ENCODE results near the gene CAAP1. TPM values are rescaled to one million over a fixed set of nuclear protein-coding genes. Genes with fewer than 3 reads are reported as not detected.

The CAAP1 gene
- polyA plus RNA-seq, 3 donors: 4.0 to 9.1 (median 8.7) TPM

GRCh38 chr9:26888271-26888670 is 4.3 kb downstream of the CAAP1 start:
- no peak for TF ChIP-seq CTCF (IDR thresholded peaks at IDR 0.05)
- intact Hi-C loops (cut with micrococcal nuclease): no loop called here
- H3K9me3 Mint-ChIP-seq: peaks cover 0 to 4% (median 0%) of the 10 kb centered on the region in 7 donors
- no peak overlapping the region for H3K9ac ChIP-seq (ENCODE audit: insufficient read depth, low read length, poor library complexity, severe bottlenecking)
- peaks cover 15 to 26% of the 10 kb centered on the region in 2 donors for H3K36me3 Mint-ChIP-seq
- no peak overlapping the region for H3K4me3 Mint-ChIP-seq
- no peaks in the 10 kb centered on the region for H4K20me1 ChIP-seq (ENCODE audit: insufficient read depth, low read length)
- H3K27ac Mint-ChIP-seq: peak overlapping the region in 1 of 7 donors; percentile 3
- no peak overlapping the region for H3K4me3 ChIP-seq (replicated peaks in 1 of 3; ENCODE audit: low read depth in 2 of 3, low read length in 3 of 3)
- H3K36me3 ChIP-seq (replicated peaks in 1 of 2; ENCODE audit: control insufficient read depth in 1 of 2, insufficient read depth in 2 of 2, low read length in 2 of 2): peaks cover 16 to 35% of the 10 kb centered on the region in 2 donors
- peaks cover 0 to 3% (median 0%) of the 10 kb centered on the region in 3 donors for H3K27me3 Mint-ChIP-seq (ENCODE audit: low read depth in 3 of 3)
- H3K79me2 ChIP-seq (ENCODE audit: insufficient read depth, low read length): peaks cover 59% of the 10 kb centered on the region
- no peaks in the 10 kb centered on the region for H3K9me3 ChIP-seq (replicated peaks in 1 of 2; ENCODE audit: control insufficient read depth in 1 of 2, insufficient read depth in 1 of 2, low read length in 2 of 2)
- peaks cover 24% of the 10 kb centered on the region for H3K4me1 Mint-ChIP-seq
- DNase-seq: no peak
- WGBS (ENCODE audit: insufficient coverage): 100% methylated on average over 1 of the region's 1 CpG
- no peak overlapping the region for H3K27ac ChIP-seq (ENCODE audit: low read depth in 1 of 2, low read length in 2 of 2)
- no peaks in the 10 kb centered on the region for H3K27me3 ChIP-seq (ENCODE audit: control insufficient read depth in 2 of 2, insufficient read depth in 2 of 2, low read length in 2 of 2)
- no peak overlapping the region for H3K4me2 ChIP-seq (replicated peaks; ENCODE audit: extremely low read depth, low read length, poor library complexity, severe bottlenecking)
- peaks cover 9 to 17% of the 10 kb centered on the region in 2 donors for H3K4me1 ChIP-seq (ENCODE audit: control insufficient read depth in 1 of 2, insufficient read depth in 2 of 2, low read length in 2 of 2)
- H2AFZ ChIP-seq (ENCODE audit: insufficient read depth, low read depth, low read length, poor library complexity, severe bottlenecking): no peak overlapping the region

- no peak overlapping the region for H3K27ac Mint-ChIP-seq
- no peak overlapping the region for H2AFZ ChIP-seq (ENCODE audit: insufficient read depth, low read depth, low read length, poor library complexity, severe bottlenecking)
Observed at GRCh38 chr9:26882154-26882553, 10.4 kb downstream of the CAAP1 start.

More at GRCh38 chr9:26882154-26882553, 10.4 kb downstream of the CAAP1 start:
- H4K20me1 ChIP-seq (ENCODE audit: insufficient read depth, low read length): no peaks in the 10 kb centered on the region
- no peak overlapping the region for H3K27ac ChIP-seq (ENCODE audit: low read depth in 1 of 2, low read length in 2 of 2)
- H3K9me3 ChIP-seq (replicated peaks in 1 of 2; ENCODE audit: control insufficient read depth in 1 of 2, insufficient read depth in 1 of 2, low read length in 2 of 2): peaks cover 0 to 7% of the 10 kb centered on the region in 2 donors
- no peak for DNase-seq
- H3K4me3 Mint-ChIP-seq: no peak overlapping the region
- H3K27me3 Mint-ChIP-seq (ENCODE audit: low read depth in 3 of 3): peaks cover 0 to 2% (median 0%) of the 10 kb centered on the region in 3 donors
- 100% methylated on average over 2 of the region's 3 CpGs for WGBS (ENCODE audit: insufficient coverage)
- peaks cover 10% of the 10 kb centered on the region for H3K79me2 ChIP-seq (ENCODE audit: insufficient read depth, low read length)
- peaks cover 36 to 85% of the 10 kb centered on the region in 2 donors for H3K36me3 ChIP-seq (replicated peaks in 1 of 2; ENCODE audit: control insufficient read depth in 1 of 2, insufficient read depth in 2 of 2, low read length in 2 of 2)
- intact Hi-C loops (cut with micrococcal nuclease): no loop called here
- H3K36me3 Mint-ChIP-seq: peaks cover 59 to 75% of the 10 kb centered on the region in 2 donors
- H3K4me2 ChIP-seq (replicated peaks; ENCODE audit: extremely low read depth, low read length, poor library complexity, severe bottlenecking): no peak overlapping the region
- TF ChIP-seq CTCF (IDR thresholded peaks at IDR 0.05): no peak
- no peaks in the 10 kb centered on the region for H3K27me3 ChIP-seq (ENCODE audit: control insufficient read depth in 2 of 2, insufficient read depth in 2 of 2, low read length in 2 of 2)
- no peak overlapping the region for H3K4me3 ChIP-seq (replicated peaks in 1 of 3; ENCODE audit: low read depth in 2 of 3, low read length in 3 of 3)
- no peaks in the 10 kb centered on the region for H3K4me1 ChIP-seq (ENCODE audit: control insufficient read depth in 1 of 2, insufficient read depth in 2 of 2, low read length in 2 of 2)
- no peak overlapping the region for H3K9ac ChIP-seq (ENCODE audit: insufficient read depth, low read length, poor library complexity, severe bottlenecking)
- H3K9me3 Mint-ChIP-seq: peaks cover 0 to 17% (median 5%) of the 10 kb centered on the region in 7 donors
- H3K4me1 Mint-ChIP-seq: no peaks in the 10 kb centered on the region
